GM23248 (cell line): ENCODE results near the gene ACER2. TPM values are rescaled to one million over a fixed set of nuclear protein-coding genes. Genes with fewer than 3 reads are reported as not detected.

ENCODE experiments used
- DNase-seq: peaks from one replicate; pipeline ENCODE4 v3.0.0-alpha.2; 2015
- H2AFZ ChIP-seq: fragments of 200-600 bp; sonication (generic); 2 replicates; pipeline ENCODE4 v1.6.1; 2016; ENCODE audit warnings: antibody characterized with exemption
- H3F3A ChIP-seq: fragments of 200-600 bp; sonication (generic); 2 replicates; pipeline ENCODE4 v1.6.1; 2016; ENCODE audit warnings: mild to moderate bottlenecking, antibody characterized with exemption, mixed run types; ENCODE audit not compliant: insufficient read depth
- H3K27ac ChIP-seq: fragments of 200-600 bp; sonication (generic); 2 replicates; pipeline ENCODE4 v1.5.1; 2016; ENCODE audit warnings: mild to moderate bottlenecking
- H3K27me3 ChIP-seq: fragments of 200-600 bp; sonication (generic); replicated peaks from 2 replicates; pipeline ENCODE4 v1.6.1; 2016; ENCODE audit warnings: mild to moderate bottlenecking; ENCODE audit not compliant: insufficient read depth
- H3K36me3 ChIP-seq: fragments of 200-600 bp; sonication (generic); 2 replicates; pipeline ENCODE4 v1.6.1; 2016; ENCODE audit warnings: low read depth, mild to moderate bottlenecking
- H3K4me1 ChIP-seq: fragments of 200-600 bp; sonication (generic); 2 replicates; pipeline ENCODE4 v1.6.1; 2016; ENCODE audit warnings: mild to moderate bottlenecking; ENCODE audit not compliant: insufficient read depth
- H3K4me2 ChIP-seq: fragments of 200-600 bp; sonication (generic); one replicate; pipeline ENCODE4 v1.6.1; 2016; ENCODE audit warnings: mild to moderate bottlenecking; ENCODE audit not compliant: unreplicated experiment
- H3K4me3 ChIP-seq: fragments of 200-600 bp; sonication (generic); 2 replicates; pipeline ENCODE4 v1.5.1; 2016; ENCODE audit warnings: mild to moderate bottlenecking
- H3K79me2 ChIP-seq: fragments of 200-600 bp; sonication (generic); 2 replicates; pipeline ENCODE4 v1.6.1; 2016; ENCODE audit warnings: mild to moderate bottlenecking; ENCODE audit not compliant: insufficient read depth
- H3K9ac ChIP-seq: fragments of 200-600 bp; sonication (generic); 2 replicates; pipeline ENCODE4 v1.6.1; 2016; ENCODE audit warnings: mild to moderate bottlenecking
- H3K9me2 ChIP-seq: fragments of 200-600 bp; sonication (generic); 2 replicates; pipeline ENCODE4 v1.6.1; 2016; ENCODE audit warnings: mixed run types, mild to moderate bottlenecking, moderate library complexity; ENCODE audit not compliant: insufficient read depth
- H3K9me3 ChIP-seq: fragments of 200-600 bp; sonication (generic); one replicate; pipeline ENCODE4 v1.6.1; 2017; ENCODE audit warnings: low read depth
- H4K20me1 ChIP-seq: fragments of 200-600 bp; sonication (generic); 2 replicates; pipeline ENCODE4 v1.6.0; 2016; ENCODE audit not compliant: insufficient read depth
- EZH2 ChIP-seq: fragments of 200-600 bp; sonication (generic); IDR thresholded peaks from 2 replicates; pipeline ENCODE4 v1.6.1; 2018; ENCODE audit warnings: antibody characterized with exemption, mild to moderate bottlenecking; ENCODE audit not compliant: insufficient read depth, poor library complexity, severe bottlenecking
- EZH2phosphoT487 ChIP-seq: fragments of 200-600 bp; sonication (generic); IDR thresholded peaks from 2 replicates; pipeline ENCODE4 v1.6.1; 2018; ENCODE audit warnings: antibody characterized with exemption, moderate library complexity, mild to moderate bottlenecking, low read depth; ENCODE audit not compliant: insufficient read depth
- WGBS, 2 experiments: methylation state at CpG; one replicate each; pipeline ENCODE4 v1.1.6; 2015 to 2017; ENCODE audit warnings: low lambda C conversion rate in 2 of 2, low coverage in 1 of 2; ENCODE audit errors: missing lambda C conversion rate in 2 of 2; 5-methylcytosine and 5-hydroxymethylcytosine counted together
- in situ Hi-C: fragments of 300-500 bp; cut with MboI; formaldehyde crosslinking; loops from 2 replicates; pipeline ENCODE4 v1.15.0; 2020
- polyA plus RNA-seq: library from polyadenylated mRNA; unstranded; fragments of >200 nt; fragmentation: Nextera tagmentation; extraction: Ambion mirVana; gene quantifications from 2 replicates; pipeline ENCODE4 v1.2.1, GENCODE V29; 2016
- total RNA-seq: library from RNA; depleted of rRNA; stranded (reverse); fragments of >200 nt; shearing (Covaris generic); gene quantifications from 2 replicates; pipeline ENCODE4 v1.2.3, GENCODE V29; 2014

Gene ACER2
- total and polyA plus RNA-seq, 2 experiments from 2014 or later: 0.48 to 0.76 TPM

DNA sequence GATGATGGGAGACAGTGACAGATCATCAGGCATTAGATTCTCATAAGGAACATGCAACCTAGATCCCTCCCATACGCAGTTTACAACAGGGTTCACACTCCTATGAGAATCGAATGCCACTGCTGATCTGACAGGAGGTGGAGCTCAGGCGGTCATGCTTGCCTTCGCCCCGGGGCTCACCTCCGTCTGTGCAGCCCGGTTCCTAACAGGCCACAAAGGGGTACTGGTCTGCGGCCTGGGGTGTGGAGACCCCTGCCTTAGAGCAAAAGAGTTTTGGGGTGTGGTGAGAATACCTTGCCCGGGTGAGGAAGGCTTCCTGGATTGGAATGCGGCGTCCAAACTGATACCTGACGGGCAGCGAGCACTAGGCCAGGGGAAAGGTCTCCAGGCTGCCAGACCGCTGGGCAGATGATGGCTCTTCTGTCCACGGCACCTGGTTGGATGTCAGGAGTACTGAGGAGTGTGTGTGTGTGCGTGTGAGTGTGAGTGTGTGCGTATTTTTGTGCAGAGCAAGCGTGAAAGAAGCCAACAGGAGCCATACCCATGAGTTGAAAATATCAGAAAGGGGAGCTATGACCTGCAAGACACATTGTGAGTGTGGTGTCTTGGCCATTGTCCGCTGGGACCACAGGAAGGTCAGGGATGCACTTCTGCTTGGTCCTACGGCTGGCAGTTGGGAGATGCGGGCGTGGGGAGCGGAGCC, 55.4 kb downstream of the ACER2 start:
- no peaks in the 10 kb centered on the region for H3K4me1 ChIP-seq
- no peaks in the 10 kb centered on the region for H3F3A ChIP-seq
- no peaks in the 10 kb centered on the region for H3K79me2 ChIP-seq
- DNase-seq: no peak
- H4K20me1 ChIP-seq: no peaks in the 10 kb centered on the region
- in situ Hi-C loops: no loop called here
- H3K9me2 ChIP-seq: no peaks in the 10 kb centered on the region
- 70% methylated on average over 23 of the region's 23 CpGs for WGBS, 2 experiments
- peak overlapping the region; percentile 73 for H3K4me2 ChIP-seq
- H3K27ac ChIP-seq: no peak overlapping the region
- H3K36me3 ChIP-seq: no peaks in the 10 kb centered on the region
- peak overlapping the region; percentile 45 for H3K9ac ChIP-seq
- peak overlapping the region; percentile 70 for H3K4me3 ChIP-seq
- no peak for TF ChIP-seq EZH2phosphoT487
- no peak for TF ChIP-seq EZH2
- no peaks in the 10 kb centered on the region for H3K9me3 ChIP-seq
- no peaks in the 10 kb centered on the region for H3K27me3 ChIP-seq
- peak overlapping the region; percentile 68 for H2AFZ ChIP-seq

DNA sequence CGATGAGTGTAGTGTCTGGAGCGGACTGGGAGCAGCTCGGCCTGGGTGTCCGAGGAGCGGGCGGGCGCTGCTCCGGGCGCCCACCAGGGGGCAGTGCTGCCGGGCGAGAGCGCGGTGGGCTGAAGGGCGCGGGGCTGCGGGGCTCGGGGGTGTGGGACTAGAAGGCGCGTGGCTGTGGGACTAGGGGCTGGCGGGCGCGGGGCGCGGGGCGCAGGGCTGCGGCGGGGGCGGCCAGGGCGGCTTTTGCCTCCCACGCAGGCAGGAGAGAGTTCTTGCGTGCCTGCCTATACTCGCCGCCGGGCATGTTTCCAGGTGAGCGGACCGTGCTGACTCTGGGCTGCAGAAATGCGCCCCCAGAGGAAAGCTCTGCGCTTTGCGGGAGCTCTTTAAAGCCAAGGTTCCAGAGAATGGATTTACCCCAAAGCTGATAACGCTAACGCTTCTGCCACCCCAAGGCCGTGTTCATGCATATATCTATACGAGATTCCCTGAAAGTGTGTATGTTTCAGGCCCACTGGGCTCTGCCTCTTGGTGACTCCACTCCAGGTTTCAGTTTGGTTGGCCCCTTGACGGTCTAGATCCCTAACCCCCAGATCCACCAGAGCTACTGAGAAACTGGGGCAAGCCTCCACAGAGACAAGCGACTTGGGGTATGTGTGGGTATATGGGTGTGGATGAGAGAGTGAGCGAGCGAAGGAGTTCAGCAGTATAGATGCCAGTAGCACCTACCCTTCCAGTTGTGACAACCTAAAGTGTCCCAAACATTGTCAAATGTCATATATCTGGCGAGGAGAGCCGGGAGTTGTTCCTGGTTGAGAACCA, 56.2 kb downstream of the ACER2 start:
- Histone ChIP-seq H3K4me3 (peak overlapping the region; percentile 70), H3F3A (no peaks in the 10 kb centered on the region), H2AFZ (peak overlapping the region; percentile 68), H3K79me2 (no peaks in the 10 kb centered on the region), H3K36me3 (no peaks in the 10 kb centered on the region), H3K4me2 (peak overlapping the region; percentile 73), H3K9me3 (no peaks in the 10 kb centered on the region), H3K4me1 (no peaks in the 10 kb centered on the region), H3K27me3 (no peaks in the 10 kb centered on the region), H3K27ac (no peak overlapping the region), H3K9me2 (no peaks in the 10 kb centered on the region), H4K20me1 (no peaks in the 10 kb centered on the region), H3K9ac (peak overlapping the region; percentile 45)
- in situ Hi-C loops: no loop called here
- 22 to 27% methylated on average over 28 to 34 of the region's 49 CpGs for WGBS, 2 experiments
- no peak for TF ChIP-seq EZH2
- DNase-seq: peak; percentile 92

GRCh38 chr9:19465586-19466279, 56.9 kb downstream of the ACER2 start:
- H3K9me2 ChIP-seq: no peaks in the 10 kb centered on the region
- H2AFZ ChIP-seq: no peak overlapping the region
- TF ChIP-seq EZH2phosphoT487 (no peak), EZH2 (no peak)
- no peaks in the 10 kb centered on the region for H3K79me2 ChIP-seq
- H3K4me2 ChIP-seq: no peak overlapping the region
- WGBS, 2 experiments: 82 to 85% methylated on average over 13 of the region's 13 CpGs
- no peaks in the 10 kb centered on the region for H3K36me3 ChIP-seq
- H3K9me3 ChIP-seq: no peaks in the 10 kb centered on the region
- H3K9ac ChIP-seq: no peak overlapping the region
- in situ Hi-C loops: no loop called here
- H3K4me1 ChIP-seq: 0 out of 2 replicates have a peak, but pooled peaks cover under 1% of the 10 kb centered on the region
- DNase-seq: no peak
- no peak overlapping the region for H3K27ac ChIP-seq
- no peaks in the 10 kb centered on the region for H3F3A ChIP-seq
- H3K27me3 ChIP-seq: no peaks in the 10 kb centered on the region
- no peak overlapping the region for H3K4me3 ChIP-seq
- H4K20me1 ChIP-seq: no peaks in the 10 kb centered on the region

DNA sequence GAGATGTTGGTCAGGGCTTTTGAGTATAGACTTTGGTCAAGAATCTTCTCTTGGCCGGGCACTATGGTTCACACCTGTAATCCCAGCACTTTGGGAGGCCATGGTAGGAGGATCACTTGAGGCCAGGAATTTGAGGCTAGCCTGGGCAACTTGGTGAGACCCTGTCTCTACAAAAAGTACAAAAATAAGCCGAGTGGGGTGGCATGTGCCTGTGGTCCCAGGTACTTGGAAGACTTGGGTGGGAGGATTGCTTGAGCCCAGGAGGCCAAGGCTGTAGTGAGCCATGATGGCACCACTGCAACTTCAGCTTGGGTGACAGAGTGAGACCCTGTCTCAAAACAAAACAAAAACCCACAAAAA, 57.5 kb downstream of the ACER2 start:
- TF ChIP-seq EZH2: no peak
- no peak for TF ChIP-seq EZH2phosphoT487
- in situ Hi-C loops: no loop called here
- Histone ChIP-seq H3K27me3 (no peaks in the 10 kb centered on the region), H3K4me3 (no peak overlapping the region), H3F3A (no peaks in the 10 kb centered on the region), H3K27ac (no peak overlapping the region), H3K4me2 (no peak overlapping the region), H4K20me1 (no peaks in the 10 kb centered on the region), H3K79me2 (no peaks in the 10 kb centered on the region), H3K36me3 (no peaks in the 10 kb centered on the region), H3K4me1 (0 out of 2 replicates have a peak, but pooled peaks cover 6% of the 10 kb centered on the region), H3K9ac (no peak overlapping the region), H2AFZ (no peak overlapping the region), H3K9me3 (no peaks in the 10 kb centered on the region), H3K9me2 (no peaks in the 10 kb centered on the region)
- no peak for DNase-seq
- 71 to 76% methylated on average over 2 of the region's 2 CpGs for WGBS, 2 experiments
